Transverse colon (tissue), 4 donors: Measurements from ENCODE around the gene SRSF6.

Experiments
- POLR2AphosphoS5 ChIP-seq, 3 donors: sonication (generic); formaldehyde crosslinking; IDR thresholded peaks; one replicate each; pipeline ENCODE4 v1.6.1; 2016; ENCODE audit warnings: antibody characterized with exemption in 3 of 3
- TF ChIP-seq, protein P1 (sequence below), 5 experiments: fragments of 200-600 bp in 3 of 5; fragments of 450-650 bp in 2 of 5; sonication (generic) in 3 of 5; IDR thresholded peaks; 1 replicate in 2 of 5; 2 replicates in 3 of 5; pipeline ENCODE4 v1.5.1; 2016 to 2017; ENCODE audit warnings: antibody characterized with exemption in 5 of 5, inconsistent platforms in 3 of 5, mild to moderate bottlenecking in 2 of 5, moderate library complexity in 1 of 5

DNA sequence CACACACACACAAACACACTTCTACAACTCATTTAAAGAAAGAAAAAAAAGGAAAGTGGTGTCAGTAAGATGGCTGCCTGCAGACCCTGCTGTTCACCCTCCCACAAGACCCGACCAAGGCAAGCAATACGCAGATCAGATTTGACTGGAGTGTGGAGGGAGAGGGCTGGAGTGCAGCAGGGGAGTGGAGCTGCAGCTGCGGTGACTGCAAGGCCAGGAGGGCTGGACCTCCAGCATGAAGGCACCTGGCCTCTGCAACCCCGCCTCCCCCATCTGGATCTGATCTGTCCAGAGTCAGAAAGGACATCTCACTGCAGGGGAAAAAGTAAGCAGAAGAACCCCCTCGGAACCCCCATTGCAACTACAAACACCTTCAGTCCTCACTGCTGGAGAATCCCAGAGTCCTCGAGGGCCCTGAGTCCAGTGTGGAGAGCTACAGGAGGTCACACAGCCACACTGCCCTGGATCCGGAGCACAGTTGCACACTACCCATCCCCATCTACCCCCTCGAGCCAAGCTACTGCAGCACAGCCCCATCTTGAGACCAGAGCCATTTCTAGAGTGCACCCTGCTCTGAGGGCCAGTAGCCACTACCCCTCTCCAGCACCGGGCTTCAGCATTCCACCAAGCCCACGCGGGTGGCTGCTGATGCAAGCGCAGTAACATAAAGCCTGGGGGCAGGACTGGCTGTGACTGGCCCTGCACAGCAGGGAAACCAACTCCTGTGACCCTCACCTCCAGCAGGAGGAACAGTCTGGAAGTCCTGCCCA lies 41.9 kb upstream of the SRSF6 start:
- TF ChIP-seq, protein P1, sequence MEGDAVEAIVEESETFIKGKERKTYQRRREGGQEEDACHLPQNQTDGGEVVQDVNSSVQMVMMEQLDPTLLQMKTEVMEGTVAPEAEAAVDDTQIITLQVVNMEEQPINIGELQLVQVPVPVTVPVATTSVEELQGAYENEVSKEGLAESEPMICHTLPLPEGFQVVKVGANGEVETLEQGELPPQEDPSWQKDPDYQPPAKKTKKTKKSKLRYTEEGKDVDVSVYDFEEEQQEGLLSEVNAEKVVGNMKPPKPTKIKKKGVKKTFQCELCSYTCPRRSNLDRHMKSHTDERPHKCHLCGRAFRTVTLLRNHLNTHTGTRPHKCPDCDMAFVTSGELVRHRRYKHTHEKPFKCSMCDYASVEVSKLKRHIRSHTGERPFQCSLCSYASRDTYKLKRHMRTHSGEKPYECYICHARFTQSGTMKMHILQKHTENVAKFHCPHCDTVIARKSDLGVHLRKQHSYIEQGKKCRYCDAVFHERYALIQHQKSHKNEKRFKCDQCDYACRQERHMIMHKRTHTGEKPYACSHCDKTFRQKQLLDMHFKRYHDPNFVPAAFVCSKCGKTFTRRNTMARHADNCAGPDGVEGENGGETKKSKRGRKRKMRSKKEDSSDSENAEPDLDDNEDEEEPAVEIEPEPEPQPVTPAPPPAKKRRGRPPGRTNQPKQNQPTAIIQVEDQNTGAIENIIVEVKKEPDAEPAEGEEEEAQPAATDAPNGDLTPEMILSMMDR (IDR thresholded peaks at IDR 0.05): no peak
- TF ChIP-seq POLR2AphosphoS5 (IDR thresholded peaks at IDR 0.05): no peak
